IMR-90 (cell line): ENCODE measurements around the gene EHBP1. TPM values are rescaled to one million over a fixed set of nuclear protein-coding genes. Genes with fewer than 3 reads are reported as not detected.
"Not testable (repeated sequence)": the region's sequence is repeated elsewhere in the genome, so short reads cannot be mapped to it uniquely, and the experiment has no call there.

Experiments used
- ATAC-seq: fragments of 200-7000 bp; cut with Tn5 transposase; 2 replicates; pipeline ENCODE4 v1.9.1; 2020; ENCODE audit warnings: low read depth, mild to moderate bottlenecking, moderate library complexity
- BruUV-seq: library from RNA; stranded (reverse); fragments of 400-500 nt; replicated peaks from 2 replicates; lab custom pipeline; 2021; lab: Mats Ljungman, UMichigan
- CTCF ChIA-PET: fragments of 300-600 bp; formaldehyde crosslinking; extraction: SDS; loops from one replicate; lab custom pipeline; 2021; ENCODE audit warnings: antibody characterized with exemption; lab: Yijun Ruan, JAX
- POLR2A ChIA-PET: fragments of 300-600 bp; sonication (Branson Sonifier 250); formaldehyde crosslinking; loops from one replicate; lab custom pipeline; 2022; ENCODE audit warnings: antibody characterized with exemption; ENCODE audit not compliant: unreplicated experiment; lab: Charles Lee
- DNase-seq: peaks from one replicate; pipeline ENCODE4 v3.0.0; 2013
- H2AFZ ChIP-seq: replicated peaks from 2 replicates; pipeline ENCODE3; 2013; ENCODE audit warnings: low read length, mild to moderate bottlenecking; ENCODE audit not compliant: poor library complexity
- H2AK5ac ChIP-seq: 2 replicates; pipeline ENCODE4 v1.6.1; 2013; ENCODE audit warnings: low read depth, low read length, inconsistent platforms
- H2AK9ac ChIP-seq: replicated peaks from 2 replicates; pipeline ENCODE3; 2013; ENCODE audit warnings: mild to moderate bottlenecking, low read depth, low read length, moderate library complexity; ENCODE audit not compliant: poor library complexity
- H2BK120ac ChIP-seq: 2 replicates; pipeline ENCODE4 v1.6.1; 2013; ENCODE audit warnings: low read depth, low read length, inconsistent platforms
- H2BK15ac ChIP-seq: 3 replicates; pipeline ENCODE4 v1.6.1; 2013; ENCODE audit warnings: low read depth, low read length, inconsistent platforms
- H2BK20ac ChIP-seq: 2 replicates; pipeline ENCODE4 v1.6.1; 2013; ENCODE audit warnings: low read depth, mild to moderate bottlenecking, inconsistent platforms, low read length, moderate library complexity
- H2BK5ac ChIP-seq: 2 replicates; pipeline ENCODE4 v1.6.1; 2013; ENCODE audit warnings: mild to moderate bottlenecking, low read depth, low read length, inconsistent platforms; ENCODE audit not compliant: poor library complexity, severe bottlenecking
- H3K14ac ChIP-seq: replicated peaks from 2 replicates; pipeline ENCODE4 v1.6.1; 2013; ENCODE audit warnings: low read depth, low read length, inconsistent platforms
- H3K18ac ChIP-seq: 2 replicates; pipeline ENCODE4 v1.6.1; 2013; ENCODE audit warnings: low read depth, low read length, control low read depth
- H3K23ac ChIP-seq: 2 replicates; pipeline ENCODE4 v1.6.1; 2013; ENCODE audit warnings: low read depth, low read length, inconsistent platforms
- H3K27ac ChIP-seq: 2 replicates; pipeline ENCODE4 v1.5.1; 2013; ENCODE audit warnings: mild to moderate bottlenecking, control low read depth, low read length; ENCODE audit not compliant: insufficient read depth
- H3K27me3 ChIP-seq: 2 replicates; pipeline ENCODE4 v1.6.1; 2013; ENCODE audit warnings: low read length; ENCODE audit not compliant: control insufficient read depth, insufficient read depth
- H3K36me3 ChIP-seq: 2 replicates; pipeline ENCODE4 v1.6.1; 2013; ENCODE audit warnings: low read length, mixed read lengths; ENCODE audit not compliant: control insufficient read depth, insufficient read depth
- H3K4ac ChIP-seq: 2 replicates; pipeline ENCODE4 v1.6.1; 2013; ENCODE audit warnings: low read depth, low read length, inconsistent platforms
- H3K4me1 ChIP-seq: 2 replicates; pipeline ENCODE4 v1.6.1; 2013; ENCODE audit warnings: low read length, mixed read lengths; ENCODE audit not compliant: control insufficient read depth, insufficient read depth
- H3K4me2 ChIP-seq: 2 replicates; pipeline ENCODE4 v1.6.1; 2013; ENCODE audit warnings: low read depth, mild to moderate bottlenecking, control low read depth, low read length, moderate library complexity
- H3K4me3 ChIP-seq: 2 replicates; pipeline ENCODE4 v1.5.1; 2013; ENCODE audit warnings: low read depth, mild to moderate bottlenecking, control low read depth, low read length, moderate library complexity; ENCODE audit not compliant: insufficient read depth
- H3K56ac ChIP-seq: 2 replicates; pipeline ENCODE4 v1.6.1; 2013; ENCODE audit warnings: low read length, inconsistent platforms; ENCODE audit not compliant: insufficient read depth; ENCODE audit errors: extremely low read depth
- H3K79me1 ChIP-seq, 2 experiments: 2 replicates each; pipeline ENCODE4 v1.6.1; 2013; ENCODE audit warnings: low read length in 2 of 2, inconsistent platforms in 1 of 2, low read depth in 1 of 2
- H3K9ac ChIP-seq: 2 replicates; pipeline ENCODE4 v1.6.1; 2013; ENCODE audit warnings: low read depth, low read length, control low read depth
- H3K9me1 ChIP-seq: 2 replicates; pipeline ENCODE4 v1.6.1; 2013; ENCODE audit warnings: low read length, inconsistent platforms; ENCODE audit not compliant: insufficient read depth
- H3K9me3 ChIP-seq: 2 replicates; pipeline ENCODE4 v1.6.1; 2013; ENCODE audit warnings: low read length; ENCODE audit not compliant: control insufficient read depth, insufficient read depth
- H4K20me1 ChIP-seq: 2 replicates; pipeline ENCODE4 v1.6.1; 2013; ENCODE audit warnings: low read length, inconsistent platforms; ENCODE audit not compliant: insufficient read depth
- H4K5ac ChIP-seq: 2 replicates; pipeline ENCODE4 v1.6.1; 2013; ENCODE audit warnings: mild to moderate bottlenecking, low read depth, low read length, control low read depth
- H4K8ac ChIP-seq, 2 experiments: 2 replicates each; pipeline ENCODE4 v1.6.1; 2013; ENCODE audit warnings: low read depth in 2 of 2, low read length in 2 of 2, control low read depth in 1 of 2, inconsistent platforms in 1 of 2
- H4K91ac ChIP-seq: 2 replicates; pipeline ENCODE4 v1.6.1; 2013; ENCODE audit warnings: low read depth, low read length, inconsistent platforms; ENCODE audit not compliant: insufficient read depth
- CEBPB ChIP-seq: IDR thresholded peaks from 2 replicates; pipeline ENCODE4 v1.6.1; 2012; ENCODE audit warnings: low read depth, low read length, improper control_type of control experiment
- CHD1 ChIP-seq: IDR thresholded peaks from 2 replicates; pipeline ENCODE4 v1.6.1; 2012; ENCODE audit warnings: low read depth, low read length, improper control_type of control experiment
- MAFK ChIP-seq: IDR thresholded peaks from 2 replicates; pipeline ENCODE4 v1.6.1; 2012; ENCODE audit warnings: low read depth, low read length, improper control_type of control experiment
- MXI1 ChIP-seq: IDR thresholded peaks from 2 replicates; pipeline ENCODE4 v1.6.1; 2012; ENCODE audit warnings: low read depth, mild to moderate bottlenecking, low read length, moderate library complexity, borderline replicate concordance
- NFE2L2 ChIP-seq: fragments of 150-350 bp; IDR thresholded peaks from 2 replicates; pipeline ENCODE4 v1.6.1; 2016; ENCODE audit warnings: low read depth, mild to moderate bottlenecking, low read length
- POLR2A ChIP-seq: IDR thresholded peaks from 2 replicates; pipeline ENCODE4 v1.6.1; 2012; ENCODE audit warnings: mild to moderate bottlenecking, low read depth, low read length
- WGBS, 2 experiments: methylation state at CpG; one replicate each; pipeline versions ENCODE4 v1.1.5 to v1.1.7; 2013; ENCODE audit warnings: missing lambda C conversion rate in 2 of 2; ENCODE audit not compliant: insufficient read length in 1 of 2; ENCODE audit errors: extremely low coverage in 2 of 2; 5-methylcytosine and 5-hydroxymethylcytosine counted together
- dilution Hi-C: fragments of 300-500 bp; cut with HindIII; formaldehyde crosslinking; loops from one replicate; pipeline ENCODE4 v1.14.3; 2018; ENCODE audit warnings: low sequenced_read_pairs; ENCODE audit not compliant: unreplicated experiment
- in situ Hi-C: fragments of 300-500 bp; cut with MboI; formaldehyde crosslinking; loops from 3 replicates; pipeline ENCODE4 v1.14.3; 2019; ENCODE audit warnings: low sequenced_read_pairs, inconsistent platforms, mixed read lengths
- intact Hi-C: fragments of 100-400 bp; cut with micrococcal nuclease; formaldehyde crosslinking; loops from 2 replicates; pipeline ENCODE4 v1.10.0; 2022
- polyA plus RNA-seq, 3 experiments: library from polyadenylated mRNA; depleted of rRNA; stranded (reverse); fragments of >200 nt; gene quantifications; 2 replicates each; pipeline ENCODE4 v1.2.3, GENCODE V29; 2012; ENCODE audit warnings: low replicate concordance in 1 of 3
- total RNA-seq: library from RNA; depleted of rRNA; stranded (reverse); fragments of >200 nt; gene quantifications from 2 replicates; pipeline ENCODE4 v1.2.3, GENCODE V29; 2012
- TF ChIP-seq, protein P1 (sequence below): fragments of 150-350 bp; IDR thresholded peaks from 2 replicates; pipeline ENCODE4 v1.6.1; 2017; ENCODE audit warnings: mild to moderate bottlenecking, antibody characterized with exemption, low read length, low read depth

EHBP1 gene
- total and polyA plus RNA-seq, 2 of the 4 experiments (the other 2 are of a cell fraction): 28.3 to 44.4 TPM

GRCh38 chr2:63073994-63074393 is 368.5 kb downstream of the EHBP1 start:
- H3K27me3 ChIP-seq: peaks cover 15% of the 10 kb centered on the region
- H3K36me3 ChIP-seq: no peaks in the 10 kb centered on the region
- intact Hi-C loops: no loop called here
- no peak overlapping the region for H2BK15ac ChIP-seq
- no peaks in the 10 kb centered on the region for H3K4me1 ChIP-seq
- no peak overlapping the region for H4K91ac ChIP-seq
- H3K4me2 ChIP-seq: no peak overlapping the region
- DNase-seq (no peak), ATAC-seq (no peak)
- H3K14ac ChIP-seq: no peak overlapping the region
- H3K9ac ChIP-seq: no peak overlapping the region
- CTCF ChIA-PET: no interaction called here
- no TSS peak for BruUV-seq
- dilution Hi-C loops: no loop called here
- no peaks in the 10 kb centered on the region for H4K20me1 ChIP-seq
- no peak overlapping the region for H4K8ac ChIP-seq
- H4K5ac ChIP-seq: no peak overlapping the region
- no peaks in the 10 kb centered on the region for H3K9me3 ChIP-seq
- H3K4me3 ChIP-seq: no peak overlapping the region
- no peak overlapping the region for H3K27ac ChIP-seq
- no peak overlapping the region for H3K18ac ChIP-seq
- in situ Hi-C loops: no loop called here
- no peak overlapping the region for H2AK9ac ChIP-seq
- H3K23ac ChIP-seq: no peak overlapping the region
- no peak overlapping the region for H2BK20ac ChIP-seq
- no peak overlapping the region for H3K56ac ChIP-seq
- no peaks in the 10 kb centered on the region for H3K79me1 ChIP-seq
- no peak overlapping the region for H2AK5ac ChIP-seq
- no CpG with 5 or more reads among the region's 3 CpGs for WGBS, 2 experiments
- no peak overlapping the region for H2BK120ac ChIP-seq
- H3K9me1 ChIP-seq: no peaks in the 10 kb centered on the region
- no peak overlapping the region for H3K4ac ChIP-seq
- TF ChIP-seq POLR2A (no peak), CHD1 (no peak), NFE2L2 (no peak), CEBPB (no peak), MAFK (no peak), MXI1 (no peak)
- TF ChIP-seq, protein P1, sequence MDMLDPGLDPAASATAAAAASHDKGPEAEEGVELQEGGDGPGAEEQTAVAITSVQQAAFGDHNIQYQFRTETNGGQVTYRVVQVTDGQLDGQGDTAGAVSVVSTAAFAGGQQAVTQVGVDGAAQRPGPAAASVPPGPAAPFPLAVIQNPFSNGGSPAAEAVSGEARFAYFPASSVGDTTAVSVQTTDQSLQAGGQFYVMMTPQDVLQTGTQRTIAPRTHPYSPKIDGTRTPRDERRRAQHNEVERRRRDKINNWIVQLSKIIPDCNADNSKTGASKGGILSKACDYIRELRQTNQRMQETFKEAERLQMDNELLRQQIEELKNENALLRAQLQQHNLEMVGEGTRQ: no peak
- POLR2A ChIA-PET: no interaction called here
- H2BK5ac ChIP-seq: no peak overlapping the region
- H2AFZ ChIP-seq: no peak overlapping the region

GRCh38 chr2:63074399-63074798 is 368.9 kb downstream of the EHBP1 start:
- H4K8ac ChIP-seq, H2BK20ac ChIP-seq, H3K79me1 ChIP-seq, H3K4me1 ChIP-seq, H3K4ac ChIP-seq, H3K4me3 ChIP-seq, H2AK5ac ChIP-seq, H2AK9ac ChIP-seq, H2BK5ac ChIP-seq, H4K5ac ChIP-seq, H2AFZ ChIP-seq, H3K27ac ChIP-seq, in situ Hi-C loops, CTCF ChIA-PET, DNase-seq, H3K4me2 ChIP-seq, H3K56ac ChIP-seq, dilution Hi-C loops, H3K9ac ChIP-seq, intact Hi-C loops, H3K9me1 ChIP-seq, H2BK15ac ChIP-seq, H3K23ac ChIP-seq, H4K20me1 ChIP-seq, H3K9me3 ChIP-seq, POLR2A ChIA-PET, H4K91ac ChIP-seq, BruUV-seq, H3K18ac ChIP-seq, ATAC-seq, H2BK120ac ChIP-seq, H3K14ac ChIP-seq, H3K36me3 ChIP-seq: not testable (repeated sequence)
- WGBS, 2 experiments: no CpG with 5 or more reads among the region's 4 CpGs
- peaks cover 11% of the 10 kb centered on the region for H3K27me3 ChIP-seq
